ENCODE results near the gene PHAF1. TPM values are rescaled to one million over a fixed set of nuclear protein-coding genes. Genes with fewer than 3 reads are reported as not detected.

PHAF1 gene
- total RNA-seq, 1 donor from 2014 or later: 24.6 TPM

DNA sequence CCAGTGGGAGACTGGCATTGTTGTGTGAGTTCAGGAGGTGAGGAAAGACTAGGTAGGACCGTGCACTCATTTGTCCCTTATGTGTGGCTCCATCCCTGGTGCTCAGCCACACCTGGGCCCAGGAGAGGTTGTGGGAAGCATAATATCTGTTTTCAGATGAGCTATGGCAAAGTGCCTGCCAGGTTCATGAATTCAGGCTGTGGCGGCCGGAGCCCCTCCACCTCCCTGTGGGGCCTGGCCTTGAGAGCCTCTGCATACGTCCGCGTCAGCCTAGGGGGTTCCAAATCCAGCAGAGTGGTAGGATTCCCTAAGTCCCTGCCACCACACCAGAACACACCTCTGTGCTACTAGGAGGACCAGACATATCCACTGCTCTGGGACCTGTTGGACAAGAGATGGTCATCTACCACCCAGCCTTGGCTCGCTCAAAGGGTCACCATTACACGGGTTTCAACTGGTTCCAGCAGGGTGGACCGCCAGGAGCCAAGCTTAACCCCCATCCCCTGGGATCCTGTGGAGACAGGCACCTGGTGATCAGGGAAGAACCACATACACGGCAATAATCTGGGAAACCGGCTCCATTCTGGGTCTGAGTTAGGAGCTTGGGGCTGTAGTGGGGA is 39.0 kb downstream of the PHAF1 start:
- Histone ChIP-seq H3K36me3 (ENCODE audit: control insufficient read depth, insufficient read depth, low read length) (peaks cover 4% of the 10 kb centered on the region), H3K4me3 (ENCODE audit: low read depth, low read length) (no peak overlapping the region), H3K27me3 (ENCODE audit: control insufficient read depth, insufficient read depth, low read length) (peaks cover 23% of the 10 kb centered on the region)
- TF ChIP-seq, protein P1, sequence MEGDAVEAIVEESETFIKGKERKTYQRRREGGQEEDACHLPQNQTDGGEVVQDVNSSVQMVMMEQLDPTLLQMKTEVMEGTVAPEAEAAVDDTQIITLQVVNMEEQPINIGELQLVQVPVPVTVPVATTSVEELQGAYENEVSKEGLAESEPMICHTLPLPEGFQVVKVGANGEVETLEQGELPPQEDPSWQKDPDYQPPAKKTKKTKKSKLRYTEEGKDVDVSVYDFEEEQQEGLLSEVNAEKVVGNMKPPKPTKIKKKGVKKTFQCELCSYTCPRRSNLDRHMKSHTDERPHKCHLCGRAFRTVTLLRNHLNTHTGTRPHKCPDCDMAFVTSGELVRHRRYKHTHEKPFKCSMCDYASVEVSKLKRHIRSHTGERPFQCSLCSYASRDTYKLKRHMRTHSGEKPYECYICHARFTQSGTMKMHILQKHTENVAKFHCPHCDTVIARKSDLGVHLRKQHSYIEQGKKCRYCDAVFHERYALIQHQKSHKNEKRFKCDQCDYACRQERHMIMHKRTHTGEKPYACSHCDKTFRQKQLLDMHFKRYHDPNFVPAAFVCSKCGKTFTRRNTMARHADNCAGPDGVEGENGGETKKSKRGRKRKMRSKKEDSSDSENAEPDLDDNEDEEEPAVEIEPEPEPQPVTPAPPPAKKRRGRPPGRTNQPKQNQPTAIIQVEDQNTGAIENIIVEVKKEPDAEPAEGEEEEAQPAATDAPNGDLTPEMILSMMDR (IDR thresholded peaks at IDR 0.05; ENCODE audit: insufficient read depth, low read length, poor library complexity, severe bottlenecking): no peak
- no peak for DNase-seq (ENCODE audit: low read depth)

DNA sequence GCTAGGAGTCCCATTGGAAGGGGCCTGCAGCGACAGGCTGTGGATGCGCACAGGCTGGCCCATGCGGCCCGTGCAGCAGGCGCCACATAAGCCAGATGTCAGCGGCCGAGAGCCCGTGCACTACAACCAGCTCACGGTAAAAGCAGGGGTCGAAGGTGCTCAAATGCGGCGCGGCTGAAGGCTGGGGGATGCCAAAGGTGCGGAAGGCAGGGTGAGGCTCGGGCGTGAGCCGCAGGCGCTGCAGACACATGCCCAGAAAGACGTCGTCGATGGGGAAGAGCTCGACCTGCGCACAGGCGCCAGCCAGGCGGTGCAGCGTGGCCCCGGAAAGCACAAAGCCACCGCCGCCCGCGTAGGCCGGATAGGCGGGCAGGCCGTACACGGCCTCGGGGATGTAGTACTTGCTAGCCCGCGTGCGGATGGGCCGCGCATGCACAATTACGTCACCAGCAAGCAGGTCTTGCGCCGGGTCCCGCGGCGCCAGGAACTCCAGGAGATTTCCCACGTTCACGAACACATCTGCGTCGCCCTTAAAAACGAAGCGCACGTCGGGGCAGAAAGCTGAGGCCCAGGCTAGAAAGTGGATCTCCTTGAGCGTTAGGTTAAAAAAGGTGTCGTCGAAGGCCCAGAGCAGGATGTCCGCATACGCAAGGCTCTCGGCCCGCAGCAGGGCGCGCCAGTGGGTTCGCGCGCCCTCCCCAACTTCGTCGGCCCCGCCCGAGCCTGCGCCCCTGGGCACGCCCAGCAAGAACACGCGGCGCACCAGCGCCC is 39.7 kb downstream of the PHAF1 start:
- peaks cover 29% of the 10 kb centered on the region for H3K27me3 ChIP-seq (ENCODE audit: control insufficient read depth, insufficient read depth, low read length)
- TF ChIP-seq, protein P1 (IDR thresholded peaks at IDR 0.05; ENCODE audit: insufficient read depth, low read length, poor library complexity, severe bottlenecking): no peak
- DNase-seq (ENCODE audit: low read depth): no peak
- H3K36me3 ChIP-seq (ENCODE audit: control insufficient read depth, insufficient read depth, low read length): peaks cover 4% of the 10 kb centered on the region
- H3K4me3 ChIP-seq (ENCODE audit: low read depth, low read length): no peak overlapping the region

DNA sequence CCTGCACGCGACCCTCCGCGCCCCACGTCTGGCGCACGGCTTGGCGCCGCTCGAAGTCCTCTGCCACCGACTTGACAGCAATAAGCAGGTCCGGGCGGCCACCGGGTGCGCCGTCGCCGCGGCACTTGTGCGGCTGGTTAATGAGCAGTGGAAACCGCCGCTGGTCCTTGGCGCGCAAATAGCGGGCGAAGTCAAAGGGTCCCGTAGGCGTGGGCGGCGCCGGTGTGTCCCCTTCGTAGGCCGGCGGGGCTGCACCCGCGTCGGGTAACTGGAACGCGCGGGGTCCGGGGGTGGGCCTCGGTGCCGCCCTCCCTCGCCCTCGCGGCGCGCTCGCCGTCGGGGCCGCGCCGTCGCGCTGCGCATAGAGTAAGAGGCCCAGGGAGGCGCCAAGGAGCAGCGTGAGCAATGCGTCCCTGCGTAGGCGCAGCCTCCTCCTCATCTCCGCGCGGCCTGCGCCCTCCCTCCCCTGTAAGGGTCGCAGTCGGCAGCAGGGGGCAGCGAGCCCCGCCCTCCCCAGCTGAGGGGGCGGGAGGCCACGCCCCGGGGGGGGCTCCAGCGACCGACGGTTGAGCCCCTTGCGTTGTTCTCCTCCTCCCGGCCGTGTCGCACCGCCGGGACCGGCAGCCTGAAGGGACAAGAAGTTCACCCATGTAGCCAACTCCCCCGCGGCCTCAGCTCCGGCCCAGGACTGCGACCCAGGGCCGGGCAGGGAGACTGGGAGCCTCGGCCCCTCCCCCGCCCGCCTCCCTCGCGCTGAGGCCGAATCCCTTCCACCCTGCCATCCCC is 40.5 kb downstream of the PHAF1 start:
- TF ChIP-seq, protein P1 (IDR thresholded peaks at IDR 0.05; ENCODE audit: insufficient read depth, low read length, poor library complexity, severe bottlenecking): no peak
- H3K4me3 ChIP-seq (ENCODE audit: low read depth, low read length): peak overlapping the region; percentile 44
- peaks cover 37% of the 10 kb centered on the region for H3K27me3 ChIP-seq (ENCODE audit: control insufficient read depth, insufficient read depth, low read length)
- DNase-seq (ENCODE audit: low read depth): no peak
- H3K36me3 ChIP-seq (ENCODE audit: control insufficient read depth, insufficient read depth, low read length): peaks cover 4% of the 10 kb centered on the region

DNA sequence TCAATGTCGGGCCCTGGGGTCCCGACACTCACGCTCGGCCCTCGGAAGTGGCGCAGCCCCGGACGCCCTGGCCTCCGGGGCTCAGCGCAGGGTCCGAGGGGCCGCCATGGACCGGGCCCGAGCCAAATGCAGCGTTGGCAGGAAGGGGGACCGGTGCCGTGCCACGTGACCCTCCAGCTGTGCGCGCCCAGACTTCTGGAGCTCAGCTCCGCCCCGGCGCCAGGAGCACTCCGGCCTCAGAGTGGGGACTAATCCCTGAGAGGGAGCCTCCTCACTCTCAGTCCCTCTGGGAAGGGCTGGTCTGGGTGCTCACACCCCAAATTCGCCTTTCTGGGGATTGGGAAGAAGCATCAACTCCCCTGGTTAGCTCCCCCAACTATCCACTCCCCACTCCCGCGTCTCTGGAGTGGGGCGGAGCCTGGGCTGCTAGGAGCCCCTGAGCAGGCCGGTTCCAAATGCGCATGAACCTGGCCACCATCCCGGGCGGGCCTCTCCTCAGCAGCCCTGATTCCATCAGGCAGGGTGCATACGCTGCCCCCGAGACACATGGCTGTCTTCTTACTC is 41.2 kb downstream of the PHAF1 start, which contains the start of gene B3GNT9:
B3GNT9 (minus strand) TSS at position 166 of the 564 bp plus-strand sequence. CDS start 513 bp downstream, outside the sequence.
- Histone ChIP-seq H3K36me3 (ENCODE audit: control insufficient read depth, insufficient read depth, low read length) (peaks cover 4% of the 10 kb centered on the region), H3K4me3 (ENCODE audit: low read depth, low read length) (peak within 1 kb of the TSS; percentile 44), H3K27me3 (ENCODE audit: control insufficient read depth, insufficient read depth, low read length) (peaks cover 43% of the 10 kb centered on the region)
- no peak for DNase-seq (ENCODE audit: low read depth)
- TF ChIP-seq, protein P1 (IDR thresholded peaks at IDR 0.05; ENCODE audit: insufficient read depth, low read length, poor library complexity, severe bottlenecking): no peak

DNA sequence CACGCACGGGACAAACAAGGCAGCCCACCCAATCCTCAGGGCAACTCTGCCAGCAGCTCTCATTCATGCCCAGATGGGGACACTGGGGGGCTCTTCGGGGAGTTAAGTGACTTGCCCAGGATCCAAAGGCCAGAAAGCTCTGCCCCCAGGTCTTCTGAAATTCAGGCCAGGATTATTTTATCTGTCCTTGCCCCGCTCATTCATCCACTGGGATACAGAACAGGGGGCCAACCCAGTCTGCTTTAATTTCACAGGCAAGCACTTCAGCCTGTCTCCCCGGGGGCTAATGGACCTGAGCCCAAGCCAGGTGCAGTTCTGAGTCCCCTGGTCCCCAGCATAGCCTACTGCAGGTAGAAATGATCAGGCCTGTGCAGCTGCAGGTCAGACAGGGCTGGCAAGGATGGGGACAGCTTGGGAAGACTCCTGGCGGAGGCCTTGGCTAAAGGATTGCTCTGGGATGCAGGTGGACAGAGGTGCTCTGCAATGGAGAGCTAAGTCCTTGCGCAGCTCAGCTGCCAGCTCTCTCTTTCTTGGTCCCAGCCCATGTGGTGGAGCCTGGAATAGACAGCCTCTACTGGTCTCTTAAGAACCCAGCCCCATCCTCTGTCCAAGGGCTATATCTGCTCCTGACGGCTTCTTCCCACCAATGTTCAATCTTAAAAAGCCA is 41.8 kb downstream of the PHAF1 start:
- no peak overlapping the region for H3K4me3 ChIP-seq (ENCODE audit: low read depth, low read length)
- TF ChIP-seq, protein P1 (IDR thresholded peaks at IDR 0.05; ENCODE audit: insufficient read depth, low read length, poor library complexity, severe bottlenecking): no peak
- peaks cover 50% of the 10 kb centered on the region for H3K27me3 ChIP-seq (ENCODE audit: control insufficient read depth, insufficient read depth, low read length)
- peaks cover 3% of the 10 kb centered on the region for H3K36me3 ChIP-seq (ENCODE audit: control insufficient read depth, insufficient read depth, low read length)
- DNase-seq (ENCODE audit: low read depth): no peak

Data from kidney epithelial cell (primary cell).